Measurements from ENCODE around the gene GCNT4.

The GCNT4 gene

GRCh38 chr5:75049456-75050351 lies 2.7 kb downstream of the GCNT4 start:
- DNase-seq, result peak; percentile 3

- DNase-seq, result no peak
Measured at GRCh38 chr5:75048457-75048953, 3.9 kb downstream of the GCNT4 start.

- no peak for DNase-seq
Measured at GRCh38 chr5:75047356-75047755, 5.0 kb downstream of the GCNT4 start.

- DNase-seq, result no peak
Measured at GRCh38 chr5:75046366-75047142, 5.8 kb downstream of the GCNT4 start.

GRCh38 chr5:75045071-75045470 lies 7.3 kb downstream of the GCNT4 start:
- no peak for DNase-seq

GRCh38 chr5:75044406-75044805 lies 8.0 kb downstream of the GCNT4 start:
- DNase-seq, result no peak

GRCh38 chr5:75043633-75044264 lies 8.6 kb downstream of the GCNT4 start:
- no peak for DNase-seq

- no peak for DNase-seq
Measured at GRCh38 chr5:75042522-75042921, 9.8 kb downstream of the GCNT4 start.

GRCh38 chr5:75040973-75041372 lies 11.4 kb downstream of the GCNT4 start:
- DNase-seq, result no peak

- no peak for DNase-seq
Measured at GRCh38 chr5:75037106-75037505, 15.3 kb downstream of the GCNT4 start.

GRCh38 chr5:75034137-75034739 lies 18.1 kb downstream of the GCNT4 start:
- DNase-seq, result no peak

- DNase-seq, result no peak
Measured at GRCh38 chr5:75031366-75031765, 21.0 kb downstream of the GCNT4 start.

GRCh38 chr5:75028090-75028489 lies 24.3 kb downstream of the GCNT4 start:
- DNase-seq, result no peak

- DNase-seq, result no peak
Measured at GRCh38 chr5:75023368-75024159, 28.8 kb downstream of the GCNT4 start.

GRCh38 chr5:75021800-75022199 lies 30.6 kb downstream of the GCNT4 start:
- no peak for DNase-seq

GRCh38 chr5:75021219-75021618 lies 31.1 kb downstream of the GCNT4 start:
- no peak for DNase-seq

- no peak for DNase-seq
Measured at GRCh38 chr5:75020016-75020656, 32.2 kb downstream of the GCNT4 start.

GRCh38 chr5:75018805-75019587 lies 33.4 kb downstream of the GCNT4 start:
- DNase-seq, result no peak

- no peak for DNase-seq
Measured at GRCh38 chr5:75017971-75018370, 34.4 kb downstream of the GCNT4 start.

- no peak for DNase-seq
Measured at GRCh38 chr5:75016896-75017295, 35.5 kb downstream of the GCNT4 start.

GRCh38 chr5:75012748-75013147 lies 39.6 kb downstream of the GCNT4 start:
- no peak for DNase-seq

Data from SHP77 treated with DMSO at 0.1 percent for 48 hours (cell line).